SK-N-SH (cell line): ENCODE data around the gene WASF3.

Experiments
- CHD2 ChIP-seq: fragments of 150-350 bp; IDR thresholded peaks from 2 replicates; pipeline ENCODE4 v1.6.1; 2018; ENCODE audit warnings: low read length; ENCODE audit not compliant: partially characterized antibody
- CTCF ChIP-seq: fragments of 200-600 bp; sonication (generic); IDR thresholded peaks from 2 replicates; pipeline ENCODE4 v1.6.1; 2017; ENCODE audit warnings: antibody characterized with exemption, mild to moderate bottlenecking, moderate library complexity
- ELF1 ChIP-seq: IDR thresholded peaks from 2 replicates; pipeline ENCODE4 v1.4.0; 2012
- EZH2phosphoT487 ChIP-seq: fragments of 200-600 bp; sonication (generic); IDR thresholded peaks from 2 replicates; pipeline ENCODE4 v1.6.1; 2017; ENCODE audit warnings: low read depth, mixed run types, mild to moderate bottlenecking, antibody characterized with exemption, moderate library complexity, borderline replicate concordance
- GABPA ChIP-seq: IDR thresholded peaks from 2 replicates; pipeline ENCODE4 v1.4.0; 2012; ENCODE audit warnings: low read depth, mild to moderate bottlenecking
- MEF2A ChIP-seq: IDR thresholded peaks from 2 replicates; pipeline ENCODE4 v1.4.0; 2012; ENCODE audit warnings: low read depth, borderline replicate concordance
- MXI1 ChIP-seq: IDR thresholded peaks from 2 replicates; pipeline ENCODE4 v1.6.1; 2012; ENCODE audit warnings: mild to moderate bottlenecking, low read depth, low read length, improper control_type of control experiment
- SIN3A ChIP-seq: IDR thresholded peaks from 2 replicates; pipeline ENCODE4 v1.6.1; 2012; ENCODE audit warnings: low read depth, mild to moderate bottlenecking, low read length, moderate library complexity, borderline replicate concordance
- SMC3 ChIP-seq: IDR thresholded peaks from 2 replicates; pipeline ENCODE4 v1.6.1; 2012; ENCODE audit warnings: low read depth, low read length, improper control_type of control experiment
- TAF1 ChIP-seq: IDR thresholded peaks from 2 replicates; pipeline ENCODE4 v1.6.1; 2012; ENCODE audit warnings: low read depth, mild to moderate bottlenecking, low read length, moderate library complexity, borderline replicate concordance
- TEAD4 ChIP-seq: IDR thresholded peaks from 2 replicates; pipeline ENCODE4 v1.4.0; 2012; ENCODE audit warnings: mild to moderate bottlenecking, borderline replicate concordance; ENCODE audit not compliant: insufficient read depth
- USF2 ChIP-seq: fragments of 150-350 bp; IDR thresholded peaks from 2 replicates; pipeline ENCODE4 v1.6.1; 2017; ENCODE audit warnings: antibody characterized with exemption, low read length, low read depth, borderline replicate concordance
- ZBTB33 ChIP-seq: IDR thresholded peaks from 2 replicates; pipeline ENCODE4 v1.4.0; 2012; ENCODE audit warnings: low read depth, borderline replicate concordance

GRCh38 chr13:26685606-26686005 is 128.1 kb downstream of the WASF3 start:
- TF ChIP-seq ZBTB33 = no peak
- TF ChIP-seq USF2 = no peak
- no peak for TF ChIP-seq SMC3
- no peak for TF ChIP-seq TAF1
- no peak for TF ChIP-seq MEF2A
- TF ChIP-seq CTCF = no peak
- no peak for TF ChIP-seq CHD2
- TF ChIP-seq TEAD4 = no peak
- TF ChIP-seq EZH2phosphoT487 = no peak
- no peak for TF ChIP-seq MXI1
- no peak for TF ChIP-seq ELF1
- no peak for TF ChIP-seq GABPA
- no peak for TF ChIP-seq SIN3A
